Measurements from ENCODE around the gene NAALADL2.
A peak's percentile ranks its signal among the peaks of the same experiment; 100 is the strongest.

Gene NAALADL2

GRCh38 chr3:175279911-175280310 is 420.8 kb downstream of the NAALADL2 start:
- no peak overlapping the region for H3K4me3 ChIP-seq (ENCODE audit: low read depth, low read length)
- in situ Hi-C loops (cut with HindIII; ENCODE audit: low sequenced_read_pairs), result no loop called here
- TF ChIP-seq CTCF (IDR thresholded peaks at IDR 0.05; ENCODE audit: low read depth, low read length, missing control alignments), result no peak
- DNase-seq (ENCODE audit: low read depth), result no peak

- no peak for TF ChIP-seq CTCF (IDR thresholded peaks at IDR 0.05; ENCODE audit: low read depth, low read length, missing control alignments)
- in situ Hi-C loops (cut with HindIII; ENCODE audit: low sequenced_read_pairs), result no loop called here
- no peak for DNase-seq (ENCODE audit: low read depth)
- H3K4me3 ChIP-seq (ENCODE audit: low read depth, low read length), result no peak overlapping the region
Measured at GRCh38 chr3:175287361-175287963, 428.3 kb downstream of the NAALADL2 start.

GRCh38 chr3:175288621-175289020 is 429.5 kb downstream of the NAALADL2 start:
- DNase-seq (ENCODE audit: low read depth), result peak; percentile 42
- H3K4me3 ChIP-seq (ENCODE audit: low read depth, low read length), result no peak overlapping the region
- in situ Hi-C loops (cut with HindIII; ENCODE audit: low sequenced_read_pairs), result no loop called here
- TF ChIP-seq CTCF (IDR thresholded peaks at IDR 0.05; ENCODE audit: low read depth, low read length, missing control alignments), result no peak

- H3K4me3 ChIP-seq (ENCODE audit: low read depth, low read length), result no peak overlapping the region
- DNase-seq (ENCODE audit: low read depth), result no peak
- no peak for TF ChIP-seq CTCF (IDR thresholded peaks at IDR 0.05; ENCODE audit: low read depth, low read length, missing control alignments)
- in situ Hi-C loops (cut with HindIII; ENCODE audit: low sequenced_read_pairs), result no loop called here
Measured at GRCh38 chr3:175294793-175295192, 435.7 kb downstream of the NAALADL2 start.

- H3K4me3 ChIP-seq (ENCODE audit: low read depth, low read length), result no peak overlapping the region
- no peak for TF ChIP-seq CTCF (IDR thresholded peaks at IDR 0.05; ENCODE audit: low read depth, low read length, missing control alignments)
- no peak for DNase-seq (ENCODE audit: low read depth)
- in situ Hi-C loops (cut with HindIII; ENCODE audit: low sequenced_read_pairs), result no loop called here
Measured at GRCh38 chr3:175295248-175296130, 436.4 kb downstream of the NAALADL2 start.

- in situ Hi-C loops (cut with HindIII; ENCODE audit: low sequenced_read_pairs), result no loop called here
- DNase-seq (ENCODE audit: low read depth), result no peak
Measured at GRCh38 chr3:175297216-175297615, 438.1 kb downstream of the NAALADL2 start.

More at GRCh38 chr3:175297216-175297615, 438.1 kb downstream of the NAALADL2 start:
- no peak for TF ChIP-seq CTCF (IDR thresholded peaks at IDR 0.05; ENCODE audit: low read depth, low read length, missing control alignments)
- H3K4me3 ChIP-seq (ENCODE audit: low read depth, low read length), result no peak overlapping the region

Data from astrocyte of the cerebellum (primary cell).